Measurements from ENCODE around the gene NAGPA. TPM values are rescaled to one million over a fixed set of nuclear protein-coding genes. Genes with fewer than 3 reads are reported as not detected.

The NAGPA gene
- total RNA-seq, 1 donor from 2014 or later: 3.3 TPM

- peaks cover 9% of the 10 kb centered on the region for H3K4me1 ChIP-seq
- Mint-ChIP-seq H3K27me3 (ENCODE audit: insufficient read depth, low read depth) (peaks cover 12% of the 10 kb centered on the region), H3K4me3 (no peak overlapping the region), H3K9me3 (no peaks in the 10 kb centered on the region), H3K27ac (no peak overlapping the region), H3K36me3 (no peaks in the 10 kb centered on the region), H3K4me1 (no peaks in the 10 kb centered on the region)
- no peak for DNase-seq (ENCODE audit: low spot score)
- H3K4me3 ChIP-seq: no peak overlapping the region
- TF ChIP-seq EZH2 (IDR thresholded peaks at IDR 0.05) (no peak), EZH2phosphoT487 (IDR thresholded peaks at IDR 0.05) (no peak), CTCF (IDR thresholded peaks at IDR 0.05) (no peak)
- H3F3A ChIP-seq (ENCODE audit: low read depth): peaks cover 8% of the 10 kb centered on the region
- no peak overlapping the region for H3K9ac ChIP-seq
- H3K79me2 ChIP-seq (ENCODE audit: low read depth): no peaks in the 10 kb centered on the region
- no peak overlapping the region for H3K27ac ChIP-seq
- no peak overlapping the region for H2AFZ ChIP-seq (replicated peaks)
- H3K27me3 ChIP-seq: no peaks in the 10 kb centered on the region
- no peaks in the 10 kb centered on the region for H4K20me1 ChIP-seq (ENCODE audit: low read depth)
- no peaks in the 10 kb centered on the region for H3K36me3 ChIP-seq
- H3K9me3 ChIP-seq (ENCODE audit: low read depth): no peaks in the 10 kb centered on the region
- H3K4me2 ChIP-seq: no peak overlapping the region
These were observed 26.5 kb downstream of the NAGPA start for GRCh38 chr16:5007256-5007655.

- H3K4me3 ChIP-seq: no peak overlapping the region
- peaks cover 12% of the 10 kb centered on the region for H3K27me3 Mint-ChIP-seq (ENCODE audit: insufficient read depth, low read depth)
- no peak for DNase-seq (ENCODE audit: low spot score)
- H2AFZ ChIP-seq (replicated peaks): no peak overlapping the region
- no peak overlapping the region for H3K27ac ChIP-seq
- no peaks in the 10 kb centered on the region for H3K9me3 ChIP-seq (ENCODE audit: low read depth)
- no peaks in the 10 kb centered on the region for H3K27me3 ChIP-seq
- no peak overlapping the region for H3K4me3 Mint-ChIP-seq
- no peak overlapping the region for H3K27ac Mint-ChIP-seq
- no peak overlapping the region for H3K9ac ChIP-seq
- TF ChIP-seq EZH2phosphoT487 (IDR thresholded peaks at IDR 0.05) (no peak), EZH2 (IDR thresholded peaks at IDR 0.05) (no peak), CTCF (IDR thresholded peaks at IDR 0.05) (no peak)
- no peaks in the 10 kb centered on the region for H3K36me3 Mint-ChIP-seq
- H3K9me3 Mint-ChIP-seq: no peaks in the 10 kb centered on the region
- peaks cover 9% of the 10 kb centered on the region for H3K4me1 ChIP-seq
- peaks cover 8% of the 10 kb centered on the region for H3F3A ChIP-seq (ENCODE audit: low read depth)
- H3K79me2 ChIP-seq (ENCODE audit: low read depth): no peaks in the 10 kb centered on the region
- no peaks in the 10 kb centered on the region for H4K20me1 ChIP-seq (ENCODE audit: low read depth)
- H3K36me3 ChIP-seq: no peaks in the 10 kb centered on the region
- H3K4me2 ChIP-seq: no peak overlapping the region
- no peaks in the 10 kb centered on the region for H3K4me1 Mint-ChIP-seq
These were observed 27.2 kb downstream of the NAGPA start for GRCh38 chr16:5006348-5007193.

GRCh38 chr16:5005916-5006315 is 27.8 kb downstream of the NAGPA start:
- no peak overlapping the region for H3K27ac ChIP-seq
- H3K4me3 Mint-ChIP-seq: no peak overlapping the region
- H2AFZ ChIP-seq (replicated peaks): no peak overlapping the region
- no peaks in the 10 kb centered on the region for H3K9me3 ChIP-seq (ENCODE audit: low read depth)
- peaks cover 6% of the 10 kb centered on the region for H3F3A ChIP-seq (ENCODE audit: low read depth)
- no peak overlapping the region for H3K4me3 ChIP-seq
- H3K4me1 Mint-ChIP-seq: no peaks in the 10 kb centered on the region
- H3K79me2 ChIP-seq (ENCODE audit: low read depth): no peaks in the 10 kb centered on the region
- H3K36me3 Mint-ChIP-seq: no peaks in the 10 kb centered on the region
- no peaks in the 10 kb centered on the region for H3K9me3 Mint-ChIP-seq
- H3K4me2 ChIP-seq: no peak overlapping the region
- H3K27me3 ChIP-seq: no peaks in the 10 kb centered on the region
- TF ChIP-seq CTCF (IDR thresholded peaks at IDR 0.05) (no peak), EZH2phosphoT487 (IDR thresholded peaks at IDR 0.05) (no peak), EZH2 (IDR thresholded peaks at IDR 0.05) (no peak)
- H3K9ac ChIP-seq: no peak overlapping the region
- H3K36me3 ChIP-seq: no peaks in the 10 kb centered on the region
- H3K27me3 Mint-ChIP-seq (ENCODE audit: insufficient read depth, low read depth): peaks cover 12% of the 10 kb centered on the region
- no peak overlapping the region for H3K27ac Mint-ChIP-seq
- peaks cover 4% of the 10 kb centered on the region for H3K4me1 ChIP-seq
- no peaks in the 10 kb centered on the region for H4K20me1 ChIP-seq (ENCODE audit: low read depth)
- no peak for DNase-seq (ENCODE audit: low spot score)

Measured in neural progenitor cell (in vitro differentiated cells).